Neural cell (in vitro differentiated cells): Measurements from ENCODE around the gene SLC24A3.

Experiments
- CTCF ChIP-seq: fragments of 450-650 bp; IDR thresholded peaks from 2 replicates; pipeline ENCODE4 v1.5.1; 2014; ENCODE audit warnings: antibody characterized with exemption, mild to moderate bottlenecking, moderate library complexity; ENCODE audit not compliant: poor library complexity, severe bottlenecking
- EZH2 ChIP-seq: fragments of 200-600, 300-800 bp; shearing (Covaris generic), sonication (generic); IDR thresholded peaks from 2 replicates; pipeline ENCODE4 v1.6.1; 2014; ENCODE audit warnings: antibody characterized with exemption, low read length, borderline replicate concordance, mild to moderate bottlenecking; ENCODE audit not compliant: insufficient read depth, poor library complexity, severe bottlenecking
- MXI1 ChIP-seq: fragments of 450-650 bp; conservative IDR thresholded peaks from 2 replicates; pipeline ENCODE4 v1.6.1; 2014; ENCODE audit warnings: antibody characterized with exemption, mild to moderate bottlenecking; ENCODE audit not compliant: poor library complexity, severe bottlenecking
- POLR2AphosphoS5 ChIP-seq: IDR thresholded peaks from 2 replicates; pipeline ENCODE4 v1.6.1; 2012
- REST ChIP-seq: IDR thresholded peaks from 2 replicates; pipeline ENCODE4 v1.6.1; 2012; ENCODE audit warnings: borderline replicate concordance
- SMC3 ChIP-seq: fragments of 450-650 bp; conservative IDR thresholded peaks from 2 replicates; pipeline ENCODE4 v1.6.1; 2014; ENCODE audit warnings: antibody characterized with exemption, mild to moderate bottlenecking, moderate library complexity; ENCODE audit not compliant: poor library complexity
- TAF1 ChIP-seq: IDR thresholded peaks from 2 replicates; pipeline ENCODE4 v1.6.1; 2012; ENCODE audit warnings: low read depth

GRCh38 chr20:19729672-19730071 is 517.2 kb downstream of the SLC24A3 start:
- TF ChIP-seq EZH2 (no peak), POLR2AphosphoS5 (no peak), SMC3 (no peak), CTCF (no peak), MXI1 (no peak), REST (no peak), TAF1 (no peak)
